D341Med (cell line): ENCODE measurements around the gene STK24.
"Not testable (repeated sequence)": the region's sequence is repeated elsewhere in the genome, so short reads cannot be mapped to it uniquely, and the experiment has no call there.

Experiments
- DNase-seq: peaks from one replicate; pipeline ENCODE4 v3.0.0; 2012; ENCODE audit warnings: low spot score

STK24 gene

GRCh38 chr13:98434060-98434459, 142.8 kb downstream of the STK24 start:
- DNase-seq, result no peak

- no peak for DNase-seq
Measured at GRCh38 chr13:98433654-98434053, 143.3 kb downstream of the STK24 start.

- no peak for DNase-seq
Measured at GRCh38 chr13:98432638-98433037, 144.3 kb downstream of the STK24 start.

GRCh38 chr13:98429977-98430736, 146.8 kb downstream of the STK24 start:
- no peak for DNase-seq

GRCh38 chr13:98429531-98429930, 147.4 kb downstream of the STK24 start:
- DNase-seq, result no peak

GRCh38 chr13:98429081-98429480, 147.8 kb downstream of the STK24 start:
- DNase-seq, result no peak

- no peak for DNase-seq
Measured at GRCh38 chr13:98428256-98428966, 148.5 kb downstream of the STK24 start.

GRCh38 chr13:98427331-98427995, 149.4 kb downstream of the STK24 start:
- no peak for DNase-seq

- no peak for DNase-seq
Measured at GRCh38 chr13:98423417-98423816, 153.5 kb downstream of the STK24 start.

- DNase-seq, result no peak
Measured at GRCh38 chr13:98422046-98422445, 154.9 kb downstream of the STK24 start.

GRCh38 chr13:98420554-98421175, 156.2 kb downstream of the STK24 start:
- DNase-seq, result no peak

GRCh38 chr13:98419786-98420553, 156.9 kb downstream of the STK24 start:
- DNase-seq, result no peak

GRCh38 chr13:98416408-98416807, 160.5 kb downstream of the STK24 start:
- DNase-seq, result no peak

- DNase-seq, result no peak
Measured at GRCh38 chr13:98415326-98416070, 161.4 kb downstream of the STK24 start.

- DNase-seq, result no peak
Measured at GRCh38 chr13:98413796-98414195, 163.1 kb downstream of the STK24 start.

- not testable (repeated sequence) for DNase-seq
Measured at GRCh38 chr13:98413278-98413677, 163.6 kb downstream of the STK24 start.

- DNase-seq, result no peak
Measured at GRCh38 chr13:98411617-98412265, 165.2 kb downstream of the STK24 start.

- DNase-seq, result no peak
Measured at GRCh38 chr13:98411013-98411412, 165.9 kb downstream of the STK24 start.

GRCh38 chr13:98410612-98411011, 166.3 kb downstream of the STK24 start:
- DNase-seq, result no peak

GRCh38 chr13:98409281-98409680, 167.6 kb downstream of the STK24 start:
- no peak for DNase-seq

- DNase-seq, result no peak
Measured at GRCh38 chr13:98407575-98407974, 169.3 kb downstream of the STK24 start.
